Activated CD4-positive, CD25-positive, alpha-beta regulatory T cell (primary cell): ENCODE results near the gene ARVCF.

Experiments
- DNase-seq, 4 experiments: peaks; one replicate each; lab custom pipeline; 2025; lab: John Stamatoyannopoulos, UW

Gene ARVCF

GRCh38 chr22:20016734-20017621, at the start of gene ARVCF:
TSS of gene ARVCF (minus strand) at chr22:20016823. CDS start at chr22:19990794, 26,029 bp downstream.
- peak; percentile 83 to 88 (median 83) for DNase-seq

GRCh38 chr22:20065896-20066616, 49.4 kb upstream of the ARVCF start:
- no peak for DNase-seq

- DNase-seq = no peak
These were observed 48.1 kb upstream of the ARVCF start for GRCh38 chr22:20064545-20065262.

GRCh38 chr22:20064140-20064480, 47.5 kb upstream of the ARVCF start:
- no peak for DNase-seq

GRCh38 chr22:20063271-20064139, 46.9 kb upstream of the ARVCF start:
- no peak for DNase-seq

- DNase-seq = no peak
These were observed 46.1 kb upstream of the ARVCF start for GRCh38 chr22:20062766-20063083.

- no peak for DNase-seq
These were observed 45.6 kb upstream of the ARVCF start for GRCh38 chr22:20062043-20062765.

GRCh38 chr22:20061481-20061861, 44.8 kb upstream of the ARVCF start:
- DNase-seq = no peak

GRCh38 chr22:20060700-20061480, 44.3 kb upstream of the ARVCF start:
- no peak for DNase-seq

- no peak for DNase-seq
These were observed 42.6 kb upstream of the ARVCF start for GRCh38 chr22:20058989-20059770.

GRCh38 chr22:20057596-20058268, 41.1 kb upstream of the ARVCF start:
- no peak for DNase-seq

GRCh38 chr22:20056696-20057386, 40.2 kb upstream of the ARVCF start:
- DNase-seq = no peak

GRCh38 chr22:20056161-20056560, 39.5 kb upstream of the ARVCF start:
- no peak for DNase-seq

GRCh38 chr22:20055654-20056053, 39.0 kb upstream of the ARVCF start:
- DNase-seq = no peak

GRCh38 chr22:20055144-20055543, 38.5 kb upstream of the ARVCF start:
- no peak for DNase-seq

GRCh38 chr22:20054485-20054884, 37.9 kb upstream of the ARVCF start:
- no peak for DNase-seq

- DNase-seq = no peak
These were observed 37.4 kb upstream of the ARVCF start for GRCh38 chr22:20054034-20054427.

- no peak for DNase-seq
These were observed 36.9 kb upstream of the ARVCF start for GRCh38 chr22:20053407-20054033.
